Nephron (organoid): Measurements from ENCODE around the gene NUAK2.
A peak's percentile ranks its signal among the peaks of the same experiment; 100 is the strongest.
"Not testable (repeated sequence)": the region's sequence is repeated elsewhere in the genome, so short reads cannot be mapped to it uniquely, and the experiment has no call there.

Experiments
- H3K27ac Mint-ChIP-seq, 3 experiments: 2 replicates each; pipeline ENCODE4 v1.8.0; 2020; ENCODE audit warnings: mixed read lengths in 3 of 3, mild to moderate bottlenecking in 2 of 3, moderate library complexity in 1 of 3
- H3K27me3 Mint-ChIP-seq: 2 replicates; pipeline ENCODE4 v1.8.0; 2021; ENCODE audit warnings: low read depth, mild to moderate bottlenecking, moderate library complexity, mixed read lengths
- H3K36me3 Mint-ChIP-seq: 2 replicates; pipeline ENCODE4 v1.8.0; 2020; ENCODE audit warnings: low read depth, mixed read lengths
- H3K4me1 Mint-ChIP-seq: 2 replicates; pipeline ENCODE4 v1.8.0; 2020; ENCODE audit warnings: mixed read lengths
- H3K4me3 Mint-ChIP-seq, 3 experiments: 2 replicates each; pipeline ENCODE4 v1.8.0; 2020; ENCODE audit warnings: mild to moderate bottlenecking in 3 of 3, mixed read lengths in 3 of 3, moderate library complexity in 2 of 3
- H3K9me3 Mint-ChIP-seq: 2 replicates; pipeline ENCODE4 v1.8.0; 2020; ENCODE audit warnings: mixed read lengths
- CTCF ChIP-seq, 3 experiments: fragments of 200-600 bp; sonication (generic); IDR thresholded peaks; one replicate each; pipeline ENCODE4 v1.5.0; 2021; ENCODE audit warnings: antibody characterized with exemption in 3 of 3; ENCODE audit not compliant: unreplicated experiment in 3 of 3

NUAK2 gene

DNA sequence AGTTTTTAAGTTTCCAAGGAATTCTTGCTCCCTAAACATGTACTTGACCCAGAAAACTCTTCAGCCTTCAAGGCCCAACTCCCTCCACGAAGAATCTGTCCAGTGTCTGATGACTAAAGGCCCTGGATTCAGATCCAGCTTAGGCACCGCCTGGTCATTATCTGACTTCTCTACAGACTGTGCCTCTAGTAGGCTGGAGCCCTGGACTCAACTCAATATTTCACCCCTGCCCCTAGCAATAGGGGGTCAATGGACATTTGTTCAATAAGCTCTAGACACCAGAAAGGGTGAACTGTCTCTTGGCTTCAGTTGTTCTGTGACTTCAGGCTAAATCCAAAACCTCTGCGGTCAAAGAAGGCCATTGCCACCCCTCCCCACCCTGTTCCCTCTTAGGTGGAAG is 34.5 kb downstream of the NUAK2 start:
- no peak overlapping the region for H3K4me3 Mint-ChIP-seq
- TF ChIP-seq CTCF (IDR thresholded peaks at IDR 0.05; ENCODE audit: unreplicated experiment in 3 of 3), result no peak
- no peaks in the 10 kb centered on the region for H3K36me3 Mint-ChIP-seq
- peaks cover 15% of the 10 kb centered on the region for H3K27me3 Mint-ChIP-seq
- peaks cover 41% of the 10 kb centered on the region for H3K4me1 Mint-ChIP-seq
- H3K9me3 Mint-ChIP-seq, result no peaks in the 10 kb centered on the region
- peak overlapping the region in 1 of 3 experiments; percentile 6 for H3K27ac Mint-ChIP-seq

DNA sequence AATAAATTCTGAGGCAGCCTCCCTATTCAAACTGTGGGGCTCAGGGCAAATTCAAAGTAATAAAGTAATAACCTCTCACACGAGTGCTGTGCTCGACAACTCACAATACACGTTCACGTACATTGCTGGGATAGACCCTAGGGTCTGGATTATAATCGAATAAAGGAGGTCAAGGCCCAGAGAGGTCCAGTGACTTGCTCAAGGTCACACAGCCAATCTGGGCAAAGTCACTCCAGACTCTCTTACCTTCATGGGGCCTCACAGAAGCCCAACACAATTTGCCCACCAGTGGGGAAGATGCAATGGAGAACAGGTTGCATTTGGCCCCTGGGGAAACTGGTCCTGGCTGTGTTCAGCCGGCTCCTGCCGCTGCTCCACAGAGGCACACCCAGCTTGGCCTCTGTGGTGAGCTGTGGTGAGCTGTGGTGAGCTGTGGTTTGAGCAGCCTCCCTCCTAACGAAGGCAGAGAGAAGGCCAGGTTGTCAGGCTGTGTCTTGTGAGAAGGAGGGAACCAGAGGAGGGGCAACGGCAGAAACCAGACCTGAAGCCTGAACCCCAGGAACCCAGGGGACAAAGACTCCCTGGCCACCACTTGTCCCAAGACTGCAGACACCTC is 35.1 kb downstream of the NUAK2 start:
- no peaks in the 10 kb centered on the region for H3K36me3 Mint-ChIP-seq
- H3K4me1 Mint-ChIP-seq, result peaks cover 41% of the 10 kb centered on the region
- no peak for TF ChIP-seq CTCF (IDR thresholded peaks at IDR 0.05; ENCODE audit: unreplicated experiment in 3 of 3)

DNA sequence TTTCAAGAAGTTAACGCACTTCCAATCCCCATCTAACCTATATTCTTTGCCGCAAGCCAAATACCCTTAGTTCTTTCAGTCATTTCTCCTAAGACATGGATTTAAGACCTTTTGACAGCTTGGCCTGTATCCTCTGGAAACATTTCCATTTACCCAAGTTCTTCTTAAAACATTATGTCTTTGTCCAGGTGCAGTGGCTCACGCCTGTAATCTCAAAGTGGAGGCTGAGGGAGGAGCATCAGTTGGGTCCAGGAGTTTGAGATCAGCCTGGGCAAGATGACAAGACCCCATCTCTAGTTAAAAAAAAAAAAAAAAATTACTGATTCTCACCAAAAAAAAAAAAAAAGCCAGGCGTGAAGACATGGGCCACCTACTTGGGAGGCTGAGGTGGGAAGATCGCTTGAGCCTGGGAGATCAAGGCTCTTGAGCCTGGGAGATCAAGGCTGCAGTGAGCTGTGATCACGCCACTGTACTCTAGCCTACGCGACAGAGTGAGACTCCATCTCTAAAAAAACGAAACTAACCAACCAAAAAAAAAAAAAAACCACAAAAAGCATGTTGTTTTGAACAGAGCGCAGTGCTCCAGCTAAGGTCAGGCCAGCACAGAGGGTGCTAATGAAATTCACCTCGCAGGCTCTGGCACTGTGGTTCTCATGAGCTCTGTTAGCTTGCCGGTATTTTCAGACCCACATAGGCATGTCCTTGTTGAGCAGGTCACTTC is 36.0 kb downstream of the NUAK2 start:
- Mint-ChIP-seq H3K9me3 (no peaks in the 10 kb centered on the region), H3K27me3 (peaks cover 15% of the 10 kb centered on the region), H3K36me3 (no peaks in the 10 kb centered on the region), H3K4me3 (no peak overlapping the region), H3K27ac (peak overlapping the region; percentile 54 to 71 (median 59)), H3K4me1 (peaks cover 41% of the 10 kb centered on the region)
- TF ChIP-seq CTCF (IDR thresholded peaks at IDR 0.05; ENCODE audit: unreplicated experiment in 3 of 3), result no peak

More for the DNA sequence above, 35.1 kb downstream of the NUAK2 start:
- peaks cover 15% of the 10 kb centered on the region for H3K27me3 Mint-ChIP-seq
- no peak overlapping the region for H3K4me3 Mint-ChIP-seq
- no peaks in the 10 kb centered on the region for H3K9me3 Mint-ChIP-seq
- peak overlapping the region in 2 of 3 experiments; percentile 59 to 71 for H3K27ac Mint-ChIP-seq

GRCh38 chr1:205284420-205285144 is 37.0 kb downstream of the NUAK2 start:
- TF ChIP-seq CTCF (IDR thresholded peaks at IDR 0.05; ENCODE audit: unreplicated experiment in 3 of 3), result no peak
- Mint-ChIP-seq H3K9me3 (no peaks in the 10 kb centered on the region), H3K4me1 (peaks cover 41% of the 10 kb centered on the region), H3K27me3 (peaks cover 17% of the 10 kb centered on the region), H3K36me3 (no peaks in the 10 kb centered on the region), H3K27ac (peak overlapping the region; percentile 54 to 71 (median 59)), H3K4me3 (no peak overlapping the region)

DNA sequence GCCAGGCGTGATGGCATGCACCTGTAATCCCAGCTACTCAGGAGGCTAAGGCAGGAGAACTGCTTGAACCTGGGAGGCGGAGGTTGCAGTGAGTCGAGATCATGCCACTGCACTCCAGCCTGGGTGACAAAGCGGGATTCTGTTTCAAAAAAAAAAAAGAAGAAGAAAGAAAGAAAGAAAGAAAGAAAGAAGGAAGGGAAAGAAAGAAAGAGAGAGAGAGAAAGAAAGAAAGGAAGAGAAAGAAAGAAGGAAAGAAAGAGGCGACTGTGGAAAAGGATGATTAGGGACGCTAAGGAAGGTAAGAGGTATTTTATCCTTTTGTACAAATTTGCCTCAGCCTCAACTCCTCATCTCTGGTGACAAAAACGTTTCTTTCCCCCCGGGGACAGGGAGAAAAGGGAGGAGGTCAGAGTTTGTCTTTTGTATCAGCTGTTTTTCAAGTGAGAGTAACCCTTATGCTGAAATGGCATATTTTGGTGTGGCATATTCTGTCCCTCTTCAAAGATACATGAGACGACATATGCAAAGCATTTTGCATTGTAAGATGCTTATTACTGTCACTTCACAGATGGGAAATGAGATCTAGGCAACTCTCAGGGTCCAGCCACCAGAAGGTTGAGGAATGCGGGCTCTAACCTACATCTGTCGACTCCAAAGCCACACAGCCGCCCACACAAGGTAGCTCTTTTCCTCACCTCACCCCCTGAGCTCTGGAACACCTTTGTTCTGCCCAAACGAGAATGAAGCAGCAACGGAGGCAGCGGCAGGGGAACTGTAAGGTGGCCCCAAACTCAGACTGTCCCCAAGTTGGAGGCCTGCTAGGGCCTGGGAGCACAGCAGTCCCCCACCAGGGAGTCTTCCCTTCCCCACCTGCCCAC is 38.0 kb downstream of the NUAK2 start:
- Mint-ChIP-seq H3K4me1 (peaks cover 41% of the 10 kb centered on the region), H3K4me3 (no peak overlapping the region), H3K27me3 (peaks cover 23% of the 10 kb centered on the region), H3K9me3 (no peaks in the 10 kb centered on the region), H3K27ac (peak overlapping the region in 2 of 3 experiments; percentile 23 to 54), H3K36me3 (no peaks in the 10 kb centered on the region)
- no peak for TF ChIP-seq CTCF (IDR thresholded peaks at IDR 0.05; ENCODE audit: unreplicated experiment in 3 of 3)

DNA sequence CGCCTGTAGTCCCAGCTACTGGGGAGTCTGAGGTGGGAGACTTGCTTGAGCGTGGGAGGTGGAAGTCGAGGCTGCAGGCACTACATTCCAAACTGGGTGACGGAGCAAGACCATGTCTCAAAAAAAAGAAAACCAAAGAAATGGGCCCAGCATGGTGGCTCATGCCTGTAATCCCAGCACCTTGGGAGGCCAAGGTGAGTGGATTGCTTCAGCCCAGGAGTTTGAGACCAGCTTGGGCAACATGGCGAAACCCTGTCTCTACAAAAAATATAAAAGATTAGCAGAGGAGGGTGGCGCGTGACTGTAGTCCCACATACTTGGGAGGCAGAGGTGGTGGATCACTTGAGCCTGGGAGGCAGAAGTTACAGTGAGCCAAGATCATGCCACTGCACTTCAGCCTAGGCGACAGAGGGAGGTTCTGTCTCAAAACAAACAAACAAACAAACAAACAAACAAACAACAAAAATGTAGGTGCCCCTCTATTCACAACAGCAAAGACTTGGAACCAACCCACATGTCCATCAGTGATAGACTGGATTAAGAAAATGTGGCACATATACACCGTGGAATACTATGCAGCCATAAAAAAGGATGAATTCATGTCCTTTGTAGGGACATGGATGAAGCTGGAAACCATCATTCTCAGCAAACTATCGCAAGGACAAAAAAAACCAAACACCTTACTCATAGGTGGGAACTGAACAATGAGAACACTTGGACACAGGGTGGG is 40.7 kb downstream of the NUAK2 start:
- not testable (repeated sequence) for H3K4me3 Mint-ChIP-seq
- peaks cover 20% of the 10 kb centered on the region for H3K27me3 Mint-ChIP-seq

More for the DNA sequence above, 40.7 kb downstream of the NUAK2 start:
- H3K9me3 Mint-ChIP-seq, H3K27ac Mint-ChIP-seq, H3K36me3 Mint-ChIP-seq: not testable (repeated sequence)
- H3K4me1 Mint-ChIP-seq, result peaks cover 26% of the 10 kb centered on the region
